HL-60/S4 treated with phorbol 12-myristate 13-acetate at 8.2 ng/mL for 4 days and 3 days (cell line): ENCODE data around the gene AGFG2.

Experiments used
- in situ Hi-C: fragments of 300-500 bp; cut with MboI; formaldehyde crosslinking; loops from 2 replicates; pipeline ENCODE4 v1.15.0; 2022; ENCODE audit warnings: low sequenced_read_pairs

AGFG2 gene

GRCh38 chr7:100568896-100569844, 30.2 kb downstream of the AGFG2 start:
- in situ Hi-C loops = loop anchor here (10.0 kb wide), 1 partner anchor 94 kb away; the partner anchor contains the start of gene TSC22D4

- in situ Hi-C loops = no loop called here
These were observed 32.2 kb downstream of the AGFG2 start for GRCh38 chr7:100570954-100571828.

GRCh38 chr7:100571829-100572116, 32.8 kb downstream of the AGFG2 start:
- in situ Hi-C loops = no loop called here

GRCh38 chr7:100572281-100572948, 33.4 kb downstream of the AGFG2 start:
- in situ Hi-C loops = no loop called here

GRCh38 chr7:100572949-100573675, 34.1 kb downstream of the AGFG2 start:
- in situ Hi-C loops = no loop called here

GRCh38 chr7:100573691-100574361, 34.8 kb downstream of the AGFG2 start, which contains the start of gene SAP25:
SAP25 (minus strand) TSS chr7:100573900; CDS start chr7:100573742, 158 bp downstream.
- in situ Hi-C loops = no loop called here

- in situ Hi-C loops = no loop called here
These were observed 35.6 kb downstream of the AGFG2 start for GRCh38 chr7:100574362-100575205.

GRCh38 chr7:100575206-100575631, 36.2 kb downstream of the AGFG2 start:
- in situ Hi-C loops = no loop called here

GRCh38 chr7:100575746-100576383, 36.9 kb downstream of the AGFG2 start:
- in situ Hi-C loops = no loop called here

- in situ Hi-C loops = no loop called here
These were observed 37.5 kb downstream of the AGFG2 start for GRCh38 chr7:100576384-100576993.

GRCh38 chr7:100577103-100577502, 38.1 kb downstream of the AGFG2 start:
- in situ Hi-C loops = no loop called here

GRCh38 chr7:100577507-100577906, 38.5 kb downstream of the AGFG2 start:
- in situ Hi-C loops = no loop called here

- in situ Hi-C loops = no loop called here
These were observed 39.5 kb downstream of the AGFG2 start for GRCh38 chr7:100578246-100579183.

GRCh38 chr7:100580466-100581283, 41.7 kb downstream of the AGFG2 start:
- in situ Hi-C loops = no loop called here

GRCh38 chr7:100582041-100582579, 43.1 kb downstream of the AGFG2 start:
- in situ Hi-C loops = no loop called here

- in situ Hi-C loops = no loop called here
These were observed 43.6 kb downstream of the AGFG2 start for GRCh38 chr7:100582650-100583049.
